CD4-positive, CD25-positive, alpha-beta regulatory T cell (primary cell): Measurements from ENCODE around the gene OR52H1. TPM values are rescaled to one million over a fixed set of nuclear protein-coding genes. Genes with fewer than 3 reads are reported as not detected.
A peak's percentile ranks its signal among the peaks of the same experiment; 100 is the strongest.

Experiments
- ATAC-seq, 2 donors: fragments of 150-1000 bp; cut with Tn5 transposase; one replicate each; pipeline ENCODE4 v1.10.0; 2021; ENCODE audit warnings: low read depth in 2 of 2, moderate number of reproducible peaks in 2 of 2, moderate library complexity in 1 of 2
- DNase-seq, 3 donors: peaks; one replicate each; pipeline versions ENCODE4 v3.0.0 to v3.0.0-alpha.2; 2012 to 2022; ENCODE audit warnings: mixed read lengths in 1 of 3
- H3K27ac ChIP-seq: one replicate; pipeline ENCODE4 v1.7.0; 2013; ENCODE audit warnings: mild to moderate bottlenecking, low read length; ENCODE audit not compliant: insufficient read depth, poor library complexity, severe bottlenecking
- H3K27me3 ChIP-seq: one replicate; pipeline ENCODE4 v1.7.0; 2013; ENCODE audit warnings: low read length; ENCODE audit not compliant: control insufficient read depth, insufficient read depth
- H3K36me3 ChIP-seq: one replicate; pipeline ENCODE4 v1.7.0; 2013; ENCODE audit warnings: mild to moderate bottlenecking, low read length, moderate library complexity; ENCODE audit not compliant: control insufficient read depth, insufficient read depth
- H3K4me1 ChIP-seq: 2 replicates; pipeline ENCODE4 v1.7.0; 2013; ENCODE audit warnings: mild to moderate bottlenecking, low read length; ENCODE audit not compliant: insufficient read depth, control insufficient read depth, poor library complexity, severe bottlenecking
- H3K4me3 ChIP-seq: one replicate; pipeline ENCODE4 v1.7.0; 2013; ENCODE audit warnings: low read depth, mild to moderate bottlenecking, low read length, moderate library complexity
- H3K9me3 ChIP-seq, 2 experiments: 1 replicate in 1 of 2; 2 replicates in 1 of 2; pipeline ENCODE4 v1.7.0; 2013; ENCODE audit warnings: low read length in 2 of 2, mild to moderate bottlenecking in 1 of 2, moderate library complexity in 1 of 2; ENCODE audit not compliant: control insufficient read depth in 2 of 2
- H3K27ac Mint-ChIP-seq, 3 donors: one replicate each; pipeline ENCODE4 v1.8.0; 2020 to 2022; ENCODE audit warnings: mild to moderate bottlenecking in 3 of 3, mixed read lengths in 3 of 3, moderate library complexity in 2 of 3
- H3K27me3 Mint-ChIP-seq: one replicate; pipeline ENCODE4 v1.8.0; 2022; ENCODE audit warnings: mild to moderate bottlenecking, mixed read lengths
- H3K36me3 Mint-ChIP-seq: one replicate; pipeline ENCODE4 v1.8.0; 2020; ENCODE audit warnings: mixed read lengths
- H3K4me1 Mint-ChIP-seq, 4 donors: one replicate each; pipeline ENCODE4 v1.8.0; 2020 to 2022; ENCODE audit warnings: mixed read lengths in 4 of 4, mild to moderate bottlenecking in 1 of 4
- H3K4me3 Mint-ChIP-seq, 4 donors: one replicate each; pipeline ENCODE4 v1.8.0; 2020 to 2022; ENCODE audit warnings: mild to moderate bottlenecking in 4 of 4, mixed read lengths in 4 of 4, moderate library complexity in 3 of 4
- H3K9me3 Mint-ChIP-seq, 7 donors: one replicate each; pipeline ENCODE4 v1.8.0; 2020 to 2022; ENCODE audit warnings: mixed read lengths in 7 of 7, mild to moderate bottlenecking in 3 of 7, moderate library complexity in 2 of 7
- polyA plus RNA-seq, 4 donors: library from polyadenylated mRNA; unstranded; fragments of 300-500 nt; fragmentation: Illumina TruSeq; gene quantifications; one replicate each; pipeline ENCODE4 v1.2.3, GENCODE V29; 2021
- total RNA-seq: library from RNA; stranded (reverse); gene quantifications from one replicate; pipeline ENCODE4 v1.2.3, GENCODE V29; 2022

Gene OR52H1
- total and polyA plus RNA-seq, 5 donors from 2014 or later, result 0.37 TPM; not detected in 4

GRCh38 chr11:5531053-5531831, 17.1 kb downstream of the OR52H1 start:
- peak overlapping the region in 1 of 3 donors; percentile 23 for H3K27ac Mint-ChIP-seq
- Histone ChIP-seq H3K27me3 (no peaks in the 10 kb centered on the region), H3K27ac (no peak overlapping the region), H3K36me3 (no peaks in the 10 kb centered on the region), H3K4me1 (no peaks in the 10 kb centered on the region), H3K9me3 (no peaks in the 10 kb centered on the region), H3K4me3 (no peak overlapping the region)
- H3K4me1 Mint-ChIP-seq, result no peaks in the 10 kb centered on the region
- no peaks in the 10 kb centered on the region for H3K27me3 Mint-ChIP-seq
- H3K36me3 Mint-ChIP-seq, result no peaks in the 10 kb centered on the region
- ATAC-seq (no peak), DNase-seq (no peak)
- no peak overlapping the region for H3K4me3 Mint-ChIP-seq
- H3K9me3 Mint-ChIP-seq, result no peaks in the 10 kb centered on the region

- Mint-ChIP-seq H3K36me3 (no peaks in the 10 kb centered on the region), H3K27ac (no peak overlapping the region), H3K9me3 (no peaks in the 10 kb centered on the region), H3K4me3 (no peak overlapping the region), H3K4me1 (no peaks in the 10 kb centered on the region), H3K27me3 (no peaks in the 10 kb centered on the region)
- Histone ChIP-seq H3K27ac (no peak overlapping the region), H3K4me1 (no peaks in the 10 kb centered on the region), H3K9me3 (no peaks in the 10 kb centered on the region), H3K27me3 (no peaks in the 10 kb centered on the region), H3K36me3 (no peaks in the 10 kb centered on the region), H3K4me3 (no peak overlapping the region)
- ATAC-seq (no peak), DNase-seq (no peak)
These were observed 19.8 kb downstream of the OR52H1 start for GRCh38 chr11:5528495-5528894.

GRCh38 chr11:5527716-5528115, 20.6 kb downstream of the OR52H1 start:
- Mint-ChIP-seq H3K27ac (no peak overlapping the region), H3K36me3 (no peaks in the 10 kb centered on the region), H3K4me3 (no peak overlapping the region), H3K27me3 (no peaks in the 10 kb centered on the region), H3K4me1 (no peaks in the 10 kb centered on the region), H3K9me3 (no peaks in the 10 kb centered on the region)
- no peaks in the 10 kb centered on the region for H3K36me3 ChIP-seq
- no peak for ATAC-seq
- no peak overlapping the region for H3K4me3 ChIP-seq
- no peak overlapping the region for H3K27ac ChIP-seq
- H3K4me1 ChIP-seq, result no peaks in the 10 kb centered on the region
- DNase-seq, result no peak
- H3K27me3 ChIP-seq, result no peaks in the 10 kb centered on the region
- no peaks in the 10 kb centered on the region for H3K9me3 ChIP-seq

DNA sequence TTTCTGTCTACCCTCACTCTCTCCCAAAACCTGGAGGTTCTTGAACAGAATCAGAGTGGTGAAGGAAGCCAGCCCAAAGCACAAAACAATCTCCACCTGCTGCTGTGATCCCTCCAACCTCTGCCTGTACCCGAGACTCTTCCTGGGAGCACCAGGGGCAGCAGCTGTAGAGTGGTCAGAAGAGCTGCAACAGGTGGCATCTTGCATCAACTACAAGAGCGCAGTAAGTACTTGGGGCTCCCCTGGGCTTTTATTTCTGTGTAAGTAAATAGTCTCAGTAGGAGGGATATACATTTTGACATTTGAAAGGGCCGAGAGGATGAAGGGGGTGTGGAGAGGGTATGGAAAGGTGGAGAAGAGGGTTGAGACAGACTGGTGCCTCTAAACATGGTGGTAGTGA, 23.6 kb downstream of the OR52H1 start:
- Mint-ChIP-seq H3K4me3 (no peak overlapping the region), H3K4me1 (no peaks in the 10 kb centered on the region), H3K9me3 (no peaks in the 10 kb centered on the region), H3K27me3 (no peaks in the 10 kb centered on the region), H3K36me3 (no peaks in the 10 kb centered on the region), H3K27ac (no peak overlapping the region)
- Histone ChIP-seq H3K4me3 (no peak overlapping the region), H3K27me3 (no peaks in the 10 kb centered on the region), H3K27ac (no peak overlapping the region), H3K36me3 (no peaks in the 10 kb centered on the region), H3K4me1 (no peaks in the 10 kb centered on the region), H3K9me3 (no peaks in the 10 kb centered on the region)
- ATAC-seq (no peak), DNase-seq (no peak)

- no peaks in the 10 kb centered on the region for H3K36me3 ChIP-seq
- Mint-ChIP-seq H3K27me3 (no peaks in the 10 kb centered on the region), H3K36me3 (no peaks in the 10 kb centered on the region), H3K4me3 (no peak overlapping the region), H3K9me3 (peaks cover 0 to 1% (median 0%) of the 10 kb centered on the region in 7 donors), H3K27ac (no peak overlapping the region), H3K4me1 (no peaks in the 10 kb centered on the region)
- no peaks in the 10 kb centered on the region for H3K27me3 ChIP-seq
- no peaks in the 10 kb centered on the region for H3K9me3 ChIP-seq
- H3K4me3 ChIP-seq, result no peak overlapping the region
- no peak overlapping the region for H3K27ac ChIP-seq
- no peak for ATAC-seq
- no peak for DNase-seq
- H3K4me1 ChIP-seq, result no peaks in the 10 kb centered on the region
These were observed 26.0 kb downstream of the OR52H1 start for GRCh38 chr11:5522308-5522707.

- no peaks in the 10 kb centered on the region for H3K27me3 Mint-ChIP-seq
These were observed 26.8 kb downstream of the OR52H1 start for GRCh38 chr11:5521540-5521939.

DNA sequence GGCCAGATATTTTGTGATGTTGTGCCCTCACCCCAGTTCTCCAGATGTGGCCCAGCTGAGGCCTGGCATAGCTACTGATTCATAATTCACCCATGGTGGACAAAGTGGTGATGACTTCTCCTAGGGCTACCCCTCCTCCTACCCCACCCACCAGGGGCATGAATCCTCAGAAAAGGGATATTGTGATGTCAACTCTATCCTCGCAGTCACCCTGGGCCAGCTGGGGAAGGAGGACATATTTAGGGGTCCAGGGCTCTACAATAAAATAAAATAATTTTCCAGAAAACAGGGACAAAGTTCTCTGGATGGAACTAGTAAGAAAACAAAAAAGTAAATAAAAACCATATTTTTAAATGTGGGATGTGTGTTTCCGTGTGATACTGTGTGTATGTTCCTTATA, 31.7 kb downstream of the OR52H1 start, which contains the start of gene UBQLNL:
Gene UBQLNL, minus strand, starts transcription at position 101 of the 400 bp plus-strand sequence. CDS start 258 bp downstream, outside the sequence.
- Histone ChIP-seq H3K36me3 (no peaks in the 10 kb centered on the region), H3K27me3 (no peaks in the 10 kb centered on the region), H3K4me1 (no peaks in the 10 kb centered on the region), H3K27ac (no peak within 1 kb of the TSS), H3K4me3 (no peak within 1 kb of the TSS), H3K9me3 (no peaks in the 10 kb centered on the region)
- H3K27ac Mint-ChIP-seq, result no peak within 1 kb of the TSS
- ATAC-seq, result no peak
- H3K9me3 Mint-ChIP-seq, result peaks cover 0 to 2% (median 0%) of the 10 kb centered on the region in 7 donors
- H3K4me1 Mint-ChIP-seq, result no peaks in the 10 kb centered on the region
- H3K36me3 Mint-ChIP-seq, result no peaks in the 10 kb centered on the region
- H3K27me3 Mint-ChIP-seq, result peaks cover 7% of the 10 kb centered on the region
- DNase-seq, result no peak
- H3K4me3 Mint-ChIP-seq, result no peak within 1 kb of the TSS

More at GRCh38 chr11:5521540-5521939, 26.8 kb downstream of the OR52H1 start:
- no peak overlapping the region for H3K4me3 Mint-ChIP-seq
- no peaks in the 10 kb centered on the region for H3K4me1 Mint-ChIP-seq
- no peaks in the 10 kb centered on the region for H3K27me3 ChIP-seq
- no peaks in the 10 kb centered on the region for H3K9me3 ChIP-seq
- no peaks in the 10 kb centered on the region for H3K4me1 ChIP-seq
- H3K36me3 ChIP-seq, result no peaks in the 10 kb centered on the region
- peaks cover 0 to 1% (median 0%) of the 10 kb centered on the region in 7 donors for H3K9me3 Mint-ChIP-seq
- DNase-seq (no peak), ATAC-seq (no peak)
- no peak overlapping the region for H3K4me3 ChIP-seq
- H3K27ac Mint-ChIP-seq, result no peak overlapping the region
- H3K36me3 Mint-ChIP-seq, result no peaks in the 10 kb centered on the region
- H3K27ac ChIP-seq, result no peak overlapping the region

GRCh38 chr11:5514841-5515240, 33.5 kb downstream of the OR52H1 start:
- Mint-ChIP-seq H3K9me3 (peaks cover 0 to 2% (median 0%) of the 10 kb centered on the region in 7 donors), H3K27ac (no peak overlapping the region), H3K27me3 (peaks cover 7% of the 10 kb centered on the region), H3K4me1 (no peaks in the 10 kb centered on the region), H3K36me3 (no peaks in the 10 kb centered on the region), H3K4me3 (no peak overlapping the region)
- no peaks in the 10 kb centered on the region for H3K27me3 ChIP-seq
- no peaks in the 10 kb centered on the region for H3K4me1 ChIP-seq
- no peak overlapping the region for H3K27ac ChIP-seq
- ATAC-seq (no peak), DNase-seq (no peak)
- no peak overlapping the region for H3K4me3 ChIP-seq
- H3K36me3 ChIP-seq, result no peaks in the 10 kb centered on the region
- no peaks in the 10 kb centered on the region for H3K9me3 ChIP-seq
